ENCODE results near the gene CC2D1A. TPM values are rescaled to one million over a fixed set of nuclear protein-coding genes. Genes with fewer than 3 reads are reported as not detected.

CC2D1A gene
- total RNA-seq, 2 experiments from 2014 or later, result 30.2 to 34.3 TPM

DNA sequence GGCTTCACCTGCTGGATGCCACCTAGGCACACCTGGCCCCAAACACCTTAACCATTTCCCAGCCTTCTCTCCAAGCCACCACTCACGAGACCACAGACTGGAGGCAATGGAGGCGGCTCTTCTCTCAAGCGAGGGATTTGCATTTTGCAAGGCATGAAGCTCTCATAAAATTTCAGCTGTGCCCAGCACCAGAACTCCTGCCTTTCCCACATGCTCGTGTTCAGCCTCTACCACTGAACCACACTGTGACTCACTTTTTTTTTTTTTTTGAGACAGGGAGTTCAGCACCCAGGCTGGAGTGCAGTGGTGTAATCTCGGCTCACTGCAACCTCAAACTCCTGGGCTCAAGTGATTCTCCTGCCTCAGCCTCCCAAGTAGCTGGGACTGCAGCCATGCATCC is 18.5 kb upstream of the CC2D1A start:
- no peaks in the 10 kb centered on the region for H3K36me3 Mint-ChIP-seq (ENCODE audit: low read depth)
- no peaks in the 10 kb centered on the region for H3K27me3 Mint-ChIP-seq
- H3K4me3 Mint-ChIP-seq, result no peak overlapping the region
- peak; percentile 26 for ATAC-seq
- POLR2A ChIA-PET, result interaction anchor here (0.6 kb wide), 1 partner anchor 172 kb away, joined by 3 read pairs; no protein-coding TSS in a partner anchor
- CTCF ChIA-PET, result interaction anchor here (1.4 to 1.5 kb wide), 2 partner anchors 161 to 182 kb away, joined by 3 to 5 read pairs; no protein-coding TSS in a partner anchor
- H3K27ac Mint-ChIP-seq, result no peak overlapping the region
- peaks cover 9% of the 10 kb centered on the region for H3K4me1 Mint-ChIP-seq
- H3K9me3 Mint-ChIP-seq (ENCODE audit: low read depth), result no peaks in the 10 kb centered on the region
- no peak for DNase-seq
- intact Hi-C loops (cut with DNase I, micrococcal nuclease), result no loop called here

DNA sequence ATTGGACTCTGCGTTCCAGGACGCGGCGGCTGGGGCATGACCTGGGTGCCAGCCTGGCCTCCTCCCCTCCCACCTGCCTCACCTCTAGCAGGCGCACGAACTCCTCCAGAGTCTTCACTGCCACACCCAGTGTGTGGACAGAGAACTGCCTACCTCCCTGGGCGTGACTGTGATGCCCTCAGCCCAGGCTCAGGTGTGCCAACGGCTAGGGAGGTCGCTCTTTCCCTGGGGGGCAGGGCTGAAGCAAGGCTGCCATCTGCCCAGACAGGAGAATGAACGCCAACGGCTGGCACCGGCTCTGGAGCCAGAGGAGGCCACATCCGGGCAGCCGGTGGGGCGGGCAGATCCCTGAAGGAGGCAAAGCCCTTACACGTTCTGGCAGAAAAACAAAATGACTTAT is 17.7 kb upstream of the CC2D1A start:
- POLR2A ChIA-PET, result no interaction called here
- CTCF ChIA-PET, result interaction anchor here (0.8 kb wide), 1 partner anchor 171 kb away, joined by 3 read pairs; no protein-coding TSS in a partner anchor
- Mint-ChIP-seq H3K9me3 (ENCODE audit: low read depth) (no peaks in the 10 kb centered on the region), H3K4me3 (no peak overlapping the region), H3K27me3 (no peaks in the 10 kb centered on the region), H3K4me1 (peaks cover 6% of the 10 kb centered on the region), H3K36me3 (ENCODE audit: low read depth) (no peaks in the 10 kb centered on the region), H3K27ac (no peak overlapping the region)
- ATAC-seq, result no peak
- no peak for DNase-seq
- intact Hi-C loops (cut with DNase I, micrococcal nuclease), result no loop called here

DNA sequence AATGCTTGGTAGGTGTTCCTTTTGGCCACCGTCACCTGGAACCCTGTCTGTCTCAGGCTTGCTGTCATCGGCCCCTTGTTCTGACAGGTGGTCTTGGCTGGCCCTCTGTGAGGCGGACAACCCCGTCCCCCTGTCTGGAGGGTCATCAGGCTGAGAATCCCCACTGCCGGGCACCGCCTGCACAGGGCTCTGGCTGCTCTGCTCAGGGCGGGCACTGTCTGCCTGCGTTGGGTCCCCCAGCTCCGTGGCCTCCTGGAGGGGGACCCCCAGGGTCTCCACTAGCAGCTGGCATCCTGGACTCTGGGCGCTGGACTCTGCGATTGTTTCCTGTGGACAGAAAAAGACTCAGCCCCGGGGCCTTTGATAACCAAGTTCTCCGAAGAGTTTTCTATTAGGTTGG is 15.9 kb upstream of the CC2D1A start:
- DNase-seq (no peak), ATAC-seq (no peak)
- POLR2A ChIA-PET, result no interaction called here

DNA sequence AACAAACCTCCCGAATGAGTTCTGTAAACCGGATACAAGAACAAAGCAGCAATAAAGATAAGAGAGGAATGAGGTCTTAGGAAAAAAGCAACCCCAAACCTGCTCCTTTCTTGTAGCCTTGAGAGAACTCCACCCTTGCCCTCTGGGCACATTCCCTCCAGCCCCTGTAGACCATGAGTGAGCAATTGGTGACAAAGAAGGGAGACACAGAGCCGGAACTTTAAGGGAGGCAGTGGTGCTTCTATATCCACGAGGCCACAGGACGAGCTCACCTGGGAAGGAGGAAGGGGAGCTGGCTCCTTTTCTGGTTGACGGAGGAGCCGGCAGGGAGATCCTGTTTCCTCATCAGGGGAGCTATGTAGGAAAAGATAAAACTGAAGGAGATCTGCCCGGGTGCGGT is 13.1 kb upstream of the CC2D1A start:
- intact Hi-C loops (cut with DNase I, micrococcal nuclease), result no loop called here
- Mint-ChIP-seq H3K4me3 (no peak overlapping the region), H3K4me1 (no peaks in the 10 kb centered on the region), H3K27me3 (no peaks in the 10 kb centered on the region), H3K36me3 (ENCODE audit: low read depth) (no peaks in the 10 kb centered on the region), H3K27ac (no peak overlapping the region), H3K9me3 (ENCODE audit: low read depth) (no peaks in the 10 kb centered on the region)
- ATAC-seq (no peak), DNase-seq (no peak)
- CTCF ChIA-PET, result interaction anchor here (1.0 kb wide), 1 partner anchor 13 kb away, joined by 4 read pairs; no protein-coding TSS in a partner anchor
- POLR2A ChIA-PET, result interaction anchor here (0.6 kb wide), 3 partner anchors 20 to 192 kb away, joined by 3 to 4 read pairs (median 4); no protein-coding TSS in a partner anchor

More for the DNA sequence above, 15.9 kb upstream of the CC2D1A start:
- H3K36me3 Mint-ChIP-seq (ENCODE audit: low read depth), result no peaks in the 10 kb centered on the region
- no peaks in the 10 kb centered on the region for H3K27me3 Mint-ChIP-seq
- H3K27ac Mint-ChIP-seq, result no peak overlapping the region
- CTCF ChIA-PET, result no interaction called here
- H3K9me3 Mint-ChIP-seq (ENCODE audit: low read depth), result no peaks in the 10 kb centered on the region
- intact Hi-C loops (cut with DNase I, micrococcal nuclease), result no loop called here
- H3K4me1 Mint-ChIP-seq, result no peaks in the 10 kb centered on the region
- H3K4me3 Mint-ChIP-seq, result no peak overlapping the region

DNA sequence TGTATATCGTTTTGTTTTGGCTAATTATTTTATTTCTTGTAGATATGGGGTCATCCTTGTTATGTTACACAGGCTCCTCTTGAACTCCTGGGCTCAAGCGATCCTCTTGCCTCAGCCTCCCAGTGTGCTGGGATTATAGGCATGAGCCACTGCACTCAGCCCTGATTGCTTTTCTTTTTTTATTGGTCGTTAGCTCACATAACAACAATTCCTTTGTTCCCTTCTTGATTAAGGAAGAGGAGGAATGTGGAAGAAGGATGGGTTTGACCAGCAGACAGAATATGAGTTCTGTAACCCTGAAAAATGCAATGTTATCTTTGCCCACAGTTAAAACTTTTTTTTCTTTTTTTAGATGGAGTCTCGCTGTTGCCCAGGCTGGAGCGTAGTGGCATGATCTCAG is 11.4 kb upstream of the CC2D1A start:
- H3K9me3 Mint-ChIP-seq (ENCODE audit: low read depth), result no peaks in the 10 kb centered on the region
- no peaks in the 10 kb centered on the region for H3K4me1 Mint-ChIP-seq
- intact Hi-C loops (cut with DNase I, micrococcal nuclease), result no loop called here
- ATAC-seq (no peak), DNase-seq (no peak)
- ChIA-PET POLR2A (interaction anchor here (0.5 kb wide), 1 partner anchor 96 kb away, joined by 3 read pairs; no protein-coding TSS in a partner anchor), CTCF (no interaction called here)
- no peak overlapping the region for H3K27ac Mint-ChIP-seq
- H3K36me3 Mint-ChIP-seq (ENCODE audit: low read depth), result no peaks in the 10 kb centered on the region
- no peak overlapping the region for H3K4me3 Mint-ChIP-seq
- H3K27me3 Mint-ChIP-seq, result no peaks in the 10 kb centered on the region

DNA sequence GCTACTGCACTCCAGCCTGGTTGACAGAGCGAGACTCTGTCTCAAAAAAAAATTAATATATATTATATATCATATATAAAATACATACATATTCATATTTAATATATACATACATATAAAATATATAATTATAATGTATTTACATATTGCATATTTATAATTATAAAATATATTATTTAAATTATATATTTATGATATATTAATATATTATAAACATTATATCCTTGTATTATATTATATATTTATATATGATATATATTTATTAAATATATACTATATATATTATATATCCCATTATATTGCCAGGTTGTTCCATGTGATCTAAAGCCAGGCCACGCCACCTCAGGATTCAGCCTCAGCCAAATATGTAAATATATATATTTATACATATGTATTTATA is 9.8 kb upstream of the CC2D1A start:
- DNase-seq, result no peak
- H3K36me3 Mint-ChIP-seq (ENCODE audit: low read depth), result no peaks in the 10 kb centered on the region
- H3K4me1 Mint-ChIP-seq, result no peaks in the 10 kb centered on the region
- ChIA-PET POLR2A (no interaction called here), CTCF (no interaction called here)
- H3K27me3 Mint-ChIP-seq, result no peaks in the 10 kb centered on the region
- no peak overlapping the region for H3K4me3 Mint-ChIP-seq
- no peaks in the 10 kb centered on the region for H3K9me3 Mint-ChIP-seq (ENCODE audit: low read depth)
- intact Hi-C loops (cut with DNase I, micrococcal nuclease), result no loop called here
- no peak for ATAC-seq
- H3K27ac Mint-ChIP-seq, result no peak overlapping the region

DNA sequence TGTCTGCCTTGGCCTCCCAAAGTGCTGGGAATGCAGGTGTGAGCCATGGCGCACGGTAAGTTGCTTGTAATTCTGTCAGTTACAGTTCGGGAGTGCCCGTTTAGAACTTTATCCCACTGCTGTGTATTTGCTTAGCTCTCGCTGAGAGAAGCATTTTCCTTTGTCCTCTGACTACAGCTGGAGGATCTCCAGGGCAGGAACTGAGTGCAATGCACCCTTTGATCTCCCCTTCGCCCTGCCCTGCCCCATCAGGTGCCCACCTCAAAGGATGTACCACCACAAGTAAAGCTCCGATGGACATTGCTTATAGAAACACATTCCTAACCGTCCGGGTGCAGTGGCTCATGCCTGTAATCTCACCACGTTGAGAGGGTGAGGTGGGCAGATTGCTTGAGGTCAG is 6.6 kb upstream of the CC2D1A start:
- Mint-ChIP-seq H3K27ac (no peak overlapping the region), H3K4me1 (no peaks in the 10 kb centered on the region), H3K36me3 (ENCODE audit: low read depth) (no peaks in the 10 kb centered on the region), H3K27me3 (no peaks in the 10 kb centered on the region), H3K4me3 (no peak overlapping the region), H3K9me3 (ENCODE audit: low read depth) (no peaks in the 10 kb centered on the region)
- ChIA-PET CTCF (interaction anchor here (1.1 to 1.5 kb wide), 2 partner anchors 149 to 177 kb away, joined by 3 read pairs; no protein-coding TSS in a partner anchor), POLR2A (no interaction called here)
- DNase-seq (no peak), ATAC-seq (no peak)
- intact Hi-C loops (cut with DNase I, micrococcal nuclease), result no loop called here

DNA sequence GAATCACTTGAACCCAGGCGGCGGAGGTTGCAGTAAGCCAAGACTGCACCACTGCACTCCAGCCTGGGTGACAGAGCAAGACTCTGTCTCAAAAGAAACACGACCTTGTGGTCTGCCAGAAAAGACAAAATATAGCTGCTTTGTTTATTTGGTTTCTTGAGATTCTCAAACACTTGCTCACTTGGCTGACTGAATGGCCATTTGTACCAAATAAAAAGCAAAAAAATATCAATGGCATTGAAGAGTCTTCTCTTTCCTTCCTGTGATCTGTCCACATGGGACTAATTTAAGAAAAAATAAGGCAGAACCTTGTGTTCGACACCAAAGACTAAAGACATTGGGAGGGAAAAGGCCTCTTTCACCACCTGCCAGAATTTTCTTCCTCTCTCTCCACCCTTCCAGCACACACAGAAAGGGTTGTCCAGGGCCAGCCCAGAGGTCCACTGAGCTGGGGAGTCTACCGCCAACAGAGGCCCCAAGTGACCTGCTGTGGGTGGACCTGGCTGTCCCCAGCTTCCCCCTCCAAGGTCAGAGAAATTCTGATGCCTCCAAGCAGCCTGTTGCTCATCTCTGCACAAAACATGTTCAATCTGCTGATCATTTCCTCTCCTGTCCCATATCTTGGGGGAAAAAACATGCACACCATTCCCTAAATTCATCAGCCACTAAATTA is 6.0 kb upstream of the CC2D1A start:
- Mint-ChIP-seq H3K27me3 (no peaks in the 10 kb centered on the region), H3K27ac (no peak overlapping the region), H3K36me3 (ENCODE audit: low read depth) (no peaks in the 10 kb centered on the region), H3K4me1 (no peaks in the 10 kb centered on the region), H3K9me3 (ENCODE audit: low read depth) (no peaks in the 10 kb centered on the region), H3K4me3 (no peak overlapping the region)
- ATAC-seq, result no peak
- CTCF ChIA-PET, result interaction anchor here (1.0 to 1.5 kb wide), 2 partner anchors 97 to 176 kb away, joined by 3 read pairs; no protein-coding TSS in a partner anchor
- intact Hi-C loops (cut with DNase I, micrococcal nuclease), result no loop called here
- DNase-seq, result no peak
- POLR2A ChIA-PET, result no interaction called here

DNA sequence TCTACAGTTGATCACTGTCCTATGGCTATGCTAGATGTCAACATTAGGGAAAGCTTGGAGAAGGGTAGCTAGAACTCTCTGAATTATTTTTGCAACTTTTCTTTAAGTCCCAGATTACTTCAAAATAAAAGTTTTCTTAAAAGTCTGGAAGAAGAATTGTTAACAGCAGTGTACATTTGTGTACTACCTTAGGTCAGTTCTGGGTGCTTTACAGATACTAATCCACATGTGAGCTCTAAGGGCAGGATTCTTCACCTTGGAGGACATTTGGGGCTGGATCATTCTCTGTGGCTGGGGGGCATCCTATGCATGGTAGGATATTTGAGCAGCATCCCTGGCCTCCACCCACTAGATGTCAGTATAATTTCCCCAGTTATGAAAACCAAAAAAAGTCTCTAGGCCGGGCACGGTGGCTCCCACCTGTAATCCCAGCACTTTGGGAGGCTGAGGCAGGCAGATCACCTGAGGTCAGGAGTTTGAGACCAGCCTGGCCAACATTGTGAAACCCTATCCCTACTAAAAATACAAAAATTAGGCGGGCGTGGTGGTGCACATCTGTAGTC is 2.9 kb upstream of the CC2D1A start:
- intact Hi-C loops (cut with DNase I, micrococcal nuclease), result no loop called here
- H3K9me3 Mint-ChIP-seq (ENCODE audit: low read depth), result peaks cover 1% of the 10 kb centered on the region

DNA sequence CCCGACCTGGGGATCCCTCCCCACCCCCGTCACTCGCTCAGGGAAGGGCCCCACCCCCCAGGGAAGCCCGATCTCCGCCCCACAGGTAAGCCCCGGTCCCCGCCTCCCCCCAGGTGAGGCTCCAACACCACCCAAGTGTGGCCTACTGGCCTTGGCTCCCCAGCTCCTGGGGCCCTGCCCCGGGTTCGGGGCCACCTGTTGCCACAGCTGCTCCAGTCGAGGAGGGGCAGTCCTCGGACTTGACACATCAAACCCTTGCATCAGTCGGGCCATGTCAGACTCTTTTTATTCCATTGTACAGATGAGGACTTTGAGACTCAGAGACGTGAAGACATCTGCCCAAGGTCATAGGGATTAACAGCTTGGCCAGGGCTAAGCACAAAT is 512 bp downstream of the CC2D1A start:
- peaks cover 14% of the 10 kb centered on the region for H3K4me1 Mint-ChIP-seq
- ATAC-seq (peak; percentile 27), DNase-seq (peak; percentile 49)
- POLR2A ChIA-PET, result interaction anchor here (0.7 kb wide), 1 partner anchor 132 kb away, joined by 3 read pairs; no protein-coding TSS in a partner anchor
- CTCF ChIA-PET, result interaction anchor here (0.5 to 1.3 kb wide), 8 partner anchors 14 to 167 kb away, joined by 3 read pairs; partner anchors contain the start of genes DCAF15, IL27RA and PALM3
- peak overlapping the region; percentile 75 for H3K4me3 Mint-ChIP-seq
- intact Hi-C loops (cut with DNase I, micrococcal nuclease), result loop anchor here in 1 of 2 experiments (1.0 kb wide), 8 partner anchors 15 to 175 kb away; partner anchors contain the start of genes DCAF15 and RFX1
- peaks cover 1% of the 10 kb centered on the region for H3K9me3 Mint-ChIP-seq (ENCODE audit: low read depth)
- H3K27ac Mint-ChIP-seq, result peak overlapping the region; percentile 77
- no peaks in the 10 kb centered on the region for H3K27me3 Mint-ChIP-seq
- peaks cover 9% of the 10 kb centered on the region for H3K36me3 Mint-ChIP-seq (ENCODE audit: low read depth)

More for the DNA sequence above, 2.9 kb upstream of the CC2D1A start:
- H3K27ac Mint-ChIP-seq, result no peak overlapping the region
- H3K4me1 Mint-ChIP-seq, result peaks cover 14% of the 10 kb centered on the region
- no peaks in the 10 kb centered on the region for H3K27me3 Mint-ChIP-seq
- ATAC-seq, result peak; percentile 21
- CTCF ChIA-PET, result interaction anchor here (0.6 to 2.2 kb wide), 10 partner anchors 17 to 614 kb away, joined by 3 to 7 read pairs (median 3); no protein-coding TSS in a partner anchor
- no peak overlapping the region for H3K4me3 Mint-ChIP-seq
- peak; percentile 54 for DNase-seq
- POLR2A ChIA-PET, result interaction anchor here (0.7 kb wide), 1 partner anchor 17 kb away, joined by 9 read pairs; no protein-coding TSS in a partner anchor
- H3K36me3 Mint-ChIP-seq (ENCODE audit: low read depth), result peaks cover 4% of the 10 kb centered on the region

DNA sequence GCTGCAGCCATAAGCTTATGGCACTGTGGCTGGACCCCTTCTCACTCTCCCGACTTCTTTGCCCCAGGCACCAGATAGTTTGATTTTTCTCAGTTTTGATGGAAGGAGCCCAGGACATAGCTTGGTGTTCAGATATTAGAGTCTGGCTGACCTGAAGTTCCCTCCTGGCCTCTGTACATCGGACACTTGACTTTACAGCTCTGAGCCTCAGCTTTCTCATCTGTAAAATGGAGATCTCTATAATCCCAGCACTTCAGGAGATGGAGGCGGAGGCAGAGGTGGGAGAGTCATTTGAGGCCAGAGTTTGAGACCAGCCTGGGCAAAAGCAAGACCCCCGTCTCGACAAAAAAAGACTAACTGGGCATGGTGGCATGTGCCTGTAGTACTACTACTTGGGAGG is 909 bp downstream of the CC2D1A start:
- H3K9me3 Mint-ChIP-seq (ENCODE audit: low read depth), result peaks cover 1% of the 10 kb centered on the region

More for the DNA sequence above, 909 bp downstream of the CC2D1A start:
- intact Hi-C loops (cut with DNase I, micrococcal nuclease), result loop anchor here in 1 of 2 experiments (1.0 kb wide), 8 partner anchors 14 to 174 kb away; partner anchors contain the start of genes DCAF15 and RFX1
- peak overlapping the region; percentile 77 for H3K27ac Mint-ChIP-seq
- ATAC-seq (no peak), DNase-seq (no peak)
- ChIA-PET CTCF (interaction anchor here (0.5 to 1.3 kb wide), 8 partner anchors 14 to 167 kb away, joined by 3 read pairs; partner anchors contain the start of genes DCAF15, IL27RA and PALM3), POLR2A (interaction anchor here (0.7 kb wide), 1 partner anchor 132 kb away, joined by 3 read pairs; no protein-coding TSS in a partner anchor)
- peak overlapping the region; percentile 75 for H3K4me3 Mint-ChIP-seq
- H3K4me1 Mint-ChIP-seq, result peaks cover 14% of the 10 kb centered on the region
- peaks cover 9% of the 10 kb centered on the region for H3K36me3 Mint-ChIP-seq (ENCODE audit: low read depth)
- H3K27me3 Mint-ChIP-seq, result no peaks in the 10 kb centered on the region

All from activated CD4-positive, alpha-beta T cell treated with anti-CD3 and anti-CD28 coated beads for 36 hours (primary cell).